Uterus (tissue), 4 donors: ENCODE data around the gene LDHB. TPM values are rescaled to one million over a fixed set of nuclear protein-coding genes. Genes with fewer than 3 reads are reported as not detected.
"Not testable (repeated sequence)": the region's sequence is repeated elsewhere in the genome, so short reads cannot be mapped to it uniquely, and the experiment has no call there.

Experiments used
- DNase-seq, 2 donors: peaks; one replicate each; pipeline ENCODE4 v3.0.0-alpha.2; 2019 to 2020
- H3K27ac ChIP-seq, 2 donors: fragments of 200-600 bp; sonication (generic); 1 replicate in 1 of 2; 2 replicates in 1 of 2; pipeline ENCODE4 v1.5.1; 2016 to 2018
- H3K27me3 ChIP-seq, 2 donors: fragments of 200-600 bp; sonication (generic); one replicate each; pipeline ENCODE4 v1.5.1; 2018 to 2019; ENCODE audit warnings: control low read depth in 1 of 2
- H3K36me3 ChIP-seq, 2 donors: fragments of 200-600 bp; sonication (generic); one replicate each; pipeline ENCODE4 v1.5.1; 2019; ENCODE audit warnings: control low read depth in 1 of 2
- H3K4me1 ChIP-seq, 2 donors: fragments of 200-600 bp; sonication (generic); one replicate each; pipeline ENCODE4 v1.5.1; 2018 to 2019; ENCODE audit warnings: control low read depth in 1 of 2
- H3K4me3 ChIP-seq, 2 donors: fragments of 200-600 bp; sonication (generic); 1 replicate in 1 of 2; 2 replicates in 1 of 2; pipeline ENCODE4 v1.5.1; 2018 to 2019; ENCODE audit warnings: mild to moderate bottlenecking in 1 of 2
- H3K9me3 ChIP-seq, 2 donors: fragments of 200-600 bp; sonication (generic); one replicate each; pipeline ENCODE4 v1.5.1; 2019; ENCODE audit warnings: control low read depth in 1 of 2
- CTCF ChIP-seq, 4 experiments: fragments of 200-600 bp in 2 of 4; fragments of 450-650 bp in 2 of 4; sonication (generic) in 2 of 4; IDR thresholded peaks; one replicate each; pipeline ENCODE4 v1.5.1; 2016 to 2019; ENCODE audit warnings: antibody characterized with exemption in 4 of 4, mild to moderate bottlenecking in 2 of 4, moderate library complexity in 1 of 4
- POLR2A ChIP-seq, 2 donors: fragments of 450-650 bp; IDR thresholded peaks; one replicate each; pipeline ENCODE4 v1.6.1; 2016; ENCODE audit warnings: antibody characterized with exemption in 2 of 2, mild to moderate bottlenecking in 1 of 2, moderate library complexity in 1 of 2
- intact Hi-C: fragments of 100-400 bp; cut with DNase I; formaldehyde crosslinking; loops from one replicate; pipeline ENCODE4 v1.15.1; 2023; ENCODE audit warnings: low total_unique reads
- total RNA-seq, 4 donors: library from RNA; depleted of rRNA in 3 of 4; stranded (reverse); fragments of >200 nt in 3 of 4; gene quantifications; one replicate each; pipeline versions ENCODE4 v1.1.0 to v1.2.4, GENCODE V29; 2014 to 2023
- donor health status: DM: yes; HTN: yes; CAD: no.

The LDHB gene
- total RNA-seq, 4 donors from 2014 or later, result 154 to 558 (median 252) TPM

GRCh38 chr12:21604245-21605101 is 53.2 kb downstream of the LDHB start, which contains the start of gene GYS2:
Gene GYS2 (minus strand): TSS chr12:21604847. CDS start chr12:21604592, 255 bp downstream.
- intact Hi-C loops, result no loop called here
- Histone ChIP-seq H3K9me3 (no peaks in the 10 kb centered on the region), H3K4me1 (no peaks in the 10 kb centered on the region), H3K27ac (no peak within 1 kb of the TSS), H3K4me3 (no peak within 1 kb of the TSS), H3K27me3 (no peaks in the 10 kb centered on the region), H3K36me3 (no peaks in the 10 kb centered on the region)
- TF ChIP-seq POLR2A (IDR thresholded peaks at IDR 0.05), result no peak
- no peak for TF ChIP-seq CTCF (IDR thresholded peaks at IDR 0.05)
- no peak for DNase-seq

- intact Hi-C loops, result no loop called here
- H3K27ac ChIP-seq, result no peak overlapping the region
- no peak for DNase-seq
- H3K27me3 ChIP-seq, result no peaks in the 10 kb centered on the region
- TF ChIP-seq POLR2A (IDR thresholded peaks at IDR 0.05) (no peak), CTCF (IDR thresholded peaks at IDR 0.05) (no peak)
- no peak overlapping the region for H3K4me3 ChIP-seq
- H3K4me1 ChIP-seq, result no peaks in the 10 kb centered on the region
- no peaks in the 10 kb centered on the region for H3K9me3 ChIP-seq
- H3K36me3 ChIP-seq, result no peaks in the 10 kb centered on the region
Observed at GRCh38 chr12:21602774-21603173, 54.9 kb downstream of the LDHB start.

- H3K27ac ChIP-seq, result no peak overlapping the region
- no peaks in the 10 kb centered on the region for H3K36me3 ChIP-seq
- no peak overlapping the region for H3K4me3 ChIP-seq
- intact Hi-C loops, result no loop called here
- no peaks in the 10 kb centered on the region for H3K27me3 ChIP-seq
- no peaks in the 10 kb centered on the region for H3K9me3 ChIP-seq
- H3K4me1 ChIP-seq, result no peaks in the 10 kb centered on the region
- DNase-seq, result no peak
- TF ChIP-seq CTCF (IDR thresholded peaks at IDR 0.05) (no peak), POLR2A (IDR thresholded peaks at IDR 0.05) (no peak)
Observed at GRCh38 chr12:21600196-21600595, 57.4 kb downstream of the LDHB start.

GRCh38 chr12:21599143-21599999 is 58.3 kb downstream of the LDHB start:
- Histone ChIP-seq H3K27ac (no peak overlapping the region), H3K9me3 (no peaks in the 10 kb centered on the region), H3K4me3 (no peak overlapping the region), H3K36me3 (no peaks in the 10 kb centered on the region), H3K27me3 (no peaks in the 10 kb centered on the region), H3K4me1 (no peaks in the 10 kb centered on the region)
- no peak for TF ChIP-seq POLR2A (IDR thresholded peaks at IDR 0.05)
- TF ChIP-seq CTCF (IDR thresholded peaks at IDR 0.05), result no peak
- DNase-seq, result no peak
- intact Hi-C loops, result no loop called here

- H3K4me3 ChIP-seq, result no peak overlapping the region
- no peak overlapping the region for H3K27ac ChIP-seq
- no peaks in the 10 kb centered on the region for H3K36me3 ChIP-seq
- no peak for DNase-seq
- no peaks in the 10 kb centered on the region for H3K27me3 ChIP-seq
- TF ChIP-seq POLR2A (IDR thresholded peaks at IDR 0.05) (no peak), CTCF (IDR thresholded peaks at IDR 0.05) (no peak)
- intact Hi-C loops, result no loop called here
- no peaks in the 10 kb centered on the region for H3K4me1 ChIP-seq
- no peaks in the 10 kb centered on the region for H3K9me3 ChIP-seq
Observed at GRCh38 chr12:21598651-21599050, 59.0 kb downstream of the LDHB start.

GRCh38 chr12:21595356-21595755 is 62.3 kb downstream of the LDHB start:
- H3K4me1 ChIP-seq, DNase-seq, H3K27ac ChIP-seq, H3K36me3 ChIP-seq, intact Hi-C loops, H3K4me3 ChIP-seq, H3K27me3 ChIP-seq, H3K9me3 ChIP-seq: not testable (repeated sequence)
